Activated CD8-positive, alpha-beta T cell treated with anti-CD3 and anti-CD28 coated beads for 36 hours (primary cell): ENCODE measurements around the gene SYNDIG1. TPM values are rescaled to one million over a fixed set of nuclear protein-coding genes. Genes with fewer than 3 reads are reported as not detected.

Experiments used
- ATAC-seq: fragments of 200-7000 bp; cut with Tn5 transposase; one replicate; pipeline ENCODE4 v1.10.0; 2021; ENCODE audit warnings: mild to moderate bottlenecking, moderate library complexity
- CTCF ChIA-PET: fragments of 350-600 bp; sonication (Branson Sonifier 250); formaldehyde crosslinking; loops from one replicate; lab custom pipeline; 2021; ENCODE audit warnings: antibody characterized with exemption; lab: Charles Lee
- POLR2A ChIA-PET: fragments of 350-600 bp; sonication (Branson Sonifier 250); formaldehyde crosslinking; loops from one replicate; lab custom pipeline; 2021; ENCODE audit warnings: antibody characterized with exemption; lab: Charles Lee
- DNase-seq: peaks from one replicate; pipeline ENCODE4 v3.0.0-alpha.2; 2020
- H3K27ac Mint-ChIP-seq: one replicate; pipeline ENCODE4 v1.8.0; 2021; ENCODE audit warnings: mild to moderate bottlenecking, mixed read lengths
- H3K27me3 Mint-ChIP-seq: one replicate; pipeline ENCODE4 v1.8.0; 2021; ENCODE audit warnings: mixed read lengths
- H3K36me3 Mint-ChIP-seq: one replicate; pipeline ENCODE4 v1.8.0; 2021; ENCODE audit warnings: low read depth, mixed read lengths
- H3K4me1 Mint-ChIP-seq: one replicate; pipeline ENCODE4 v1.8.0; 2021; ENCODE audit warnings: low read depth, mixed read lengths
- H3K4me3 Mint-ChIP-seq: one replicate; pipeline ENCODE4 v1.8.0; 2021; ENCODE audit warnings: mild to moderate bottlenecking, moderate library complexity, mixed read lengths
- H3K9me3 Mint-ChIP-seq: one replicate; pipeline ENCODE4 v1.8.0; 2021; ENCODE audit warnings: mixed read lengths
- CTCF ChIP-seq: fragments of 200-600 bp; IDR thresholded peaks from one replicate; pipeline ENCODE4 v1.8.0; 2022; ENCODE audit warnings: antibody characterized with exemption, mild to moderate bottlenecking
- intact Hi-C: fragments of 100-400 bp; cut with micrococcal nuclease; formaldehyde crosslinking; loops from one replicate; pipeline ENCODE4 v1.10.0; 2022
- total RNA-seq, 2 experiments: library from RNA; stranded (reverse); gene quantifications; one replicate each; pipeline ENCODE4 v1.2.3, GENCODE V29; 2021

SYNDIG1 gene
- total RNA-seq, 2 experiments from 2014 or later, result not detected

GRCh38 chr20:24607402-24607801 lies 138.0 kb downstream of the SYNDIG1 start:
- no peak for DNase-seq
- Mint-ChIP-seq H3K36me3 (no peaks in the 10 kb centered on the region), H3K27me3 (no peaks in the 10 kb centered on the region), H3K4me3 (no peak overlapping the region), H3K27ac (no peak overlapping the region), H3K4me1 (no peaks in the 10 kb centered on the region), H3K9me3 (no peaks in the 10 kb centered on the region)
- intact Hi-C loops, result no loop called here
- TF ChIP-seq CTCF, result no peak
- ChIA-PET CTCF (no interaction called here), POLR2A (no interaction called here)
- ATAC-seq, result no peak

- H3K27ac Mint-ChIP-seq, result no peak overlapping the region
- H3K4me1 Mint-ChIP-seq, result no peaks in the 10 kb centered on the region
- TF ChIP-seq CTCF, result no peak
- CTCF ChIA-PET, result no interaction called here
- H3K27me3 Mint-ChIP-seq, result no peaks in the 10 kb centered on the region
- H3K4me3 Mint-ChIP-seq, result no peak overlapping the region
- ATAC-seq (no peak), DNase-seq (no peak)
- no peaks in the 10 kb centered on the region for H3K9me3 Mint-ChIP-seq
- intact Hi-C loops, result loop anchor here (2.0 kb wide), 1 partner anchor 20 kb away; no protein-coding TSS in a partner anchor
- no peaks in the 10 kb centered on the region for H3K36me3 Mint-ChIP-seq
- POLR2A ChIA-PET, result no interaction called here
Measured at GRCh38 chr20:24608926-24609667, 139.7 kb downstream of the SYNDIG1 start.

DNA sequence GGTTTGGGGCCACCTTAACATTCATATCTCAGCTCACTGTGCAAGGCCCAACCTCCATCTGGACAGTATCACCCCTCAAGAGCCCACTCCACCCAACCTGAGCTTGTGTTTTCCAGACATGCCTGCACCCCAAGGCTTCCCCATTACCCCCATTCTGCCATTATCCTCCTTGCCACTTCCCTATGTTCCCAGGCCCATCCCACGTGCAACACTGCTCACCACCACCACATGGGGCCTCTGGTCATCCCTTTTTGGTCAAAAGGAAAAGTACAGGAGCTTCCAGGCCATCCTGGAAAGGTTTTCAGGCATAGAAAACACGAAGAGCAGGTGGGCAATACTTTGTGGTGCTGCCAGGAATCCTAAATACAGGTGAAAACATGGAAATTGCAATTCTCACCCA lies 140.3 kb downstream of the SYNDIG1 start:
- ATAC-seq, result no peak
- Mint-ChIP-seq H3K4me1 (no peaks in the 10 kb centered on the region), H3K36me3 (no peaks in the 10 kb centered on the region), H3K4me3 (no peak overlapping the region), H3K27ac (no peak overlapping the region), H3K27me3 (no peaks in the 10 kb centered on the region), H3K9me3 (no peaks in the 10 kb centered on the region)
- intact Hi-C loops, result loop anchor here (2.0 kb wide), 1 partner anchor 19 kb away; no protein-coding TSS in a partner anchor
- CTCF ChIA-PET, result no interaction called here
- no peak for DNase-seq
- POLR2A ChIA-PET, result no interaction called here
- no peak for TF ChIP-seq CTCF

DNA sequence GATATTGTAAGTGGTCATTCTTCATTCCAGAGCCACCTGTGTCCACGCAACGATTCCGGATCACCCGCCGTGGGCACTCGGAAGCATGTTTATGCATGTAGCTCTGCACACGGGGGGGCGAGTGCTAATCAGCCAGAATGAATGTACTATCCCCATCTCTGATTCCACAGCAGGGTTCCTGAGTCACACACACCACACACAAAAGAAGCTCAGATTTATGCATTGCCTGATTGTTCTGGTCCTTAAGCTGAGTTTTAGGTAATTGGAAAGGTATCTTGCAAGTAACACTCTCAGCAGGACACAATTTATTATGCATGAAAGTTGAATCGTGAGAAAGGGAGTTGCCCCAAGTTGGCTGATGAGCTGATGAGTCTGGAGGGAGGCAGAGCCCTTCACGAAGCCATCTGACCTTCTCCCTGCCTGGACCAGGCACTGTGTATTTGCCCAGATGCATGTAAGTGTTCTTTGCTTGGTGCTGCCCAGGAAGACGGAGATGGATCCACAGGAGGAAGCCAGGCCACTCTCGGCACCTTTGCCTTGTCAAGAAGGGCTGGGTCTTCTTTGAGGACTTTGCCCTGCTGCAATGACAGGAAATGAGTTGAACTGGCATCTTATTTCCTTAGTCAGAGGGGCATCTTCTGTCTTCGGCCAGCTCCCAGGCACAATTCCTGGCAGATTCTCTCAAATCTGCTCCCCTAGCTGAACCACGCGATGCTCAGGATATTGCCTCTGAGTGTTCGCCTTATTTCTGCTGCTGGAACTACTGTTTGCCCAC lies 141.1 kb downstream of the SYNDIG1 start:
- Mint-ChIP-seq H3K27ac (no peak overlapping the region), H3K4me1 (no peaks in the 10 kb centered on the region), H3K36me3 (no peaks in the 10 kb centered on the region), H3K4me3 (no peak overlapping the region), H3K9me3 (no peaks in the 10 kb centered on the region), H3K27me3 (no peaks in the 10 kb centered on the region)
- ChIA-PET POLR2A (interaction anchor here (0.9 kb wide), 1 partner anchor 149 kb away, joined by 3 read pairs; no protein-coding TSS in a partner anchor), CTCF (no interaction called here)
- intact Hi-C loops, result no loop called here
- no peak for TF ChIP-seq CTCF
- no peak for ATAC-seq
- no peak for DNase-seq
